Spleen (tissue), 11 donors: Measurements from ENCODE around the gene METTL25. TPM values are rescaled to one million over a fixed set of nuclear protein-coding genes. Genes with fewer than 3 reads are reported as not detected.

ENCODE experiments used
- DNase-seq: peaks from one replicate; pipeline ENCODE4 v3.0.0-alpha.2; 2020
- H3K27ac ChIP-seq, 8 donors: fragments of 200-600 bp; sonication (generic) in 7 of 8; 1 replicate in 4 of 8; 2 replicates in 4 of 8; pipeline versions ENCODE4 v1.5.0 to v1.8.0; 2016 to 2021; ENCODE audit warnings: inconsistent platforms in 4 of 8, mild to moderate bottlenecking in 4 of 8, moderate library complexity in 1 of 8
- H3K27me3 ChIP-seq, 7 donors: fragments of 200-600 bp; sonication (generic) in 6 of 7; replicated peaks in 1 of 7; 1 replicate in 4 of 7; 2 replicates in 3 of 7; pipeline versions ENCODE4 v1.5.0 to v1.8.0; 2016 to 2021; ENCODE audit warnings: inconsistent platforms in 3 of 7, mild to moderate bottlenecking in 1 of 7
- H3K36me3 ChIP-seq, 6 donors: fragments of 200-600 bp; sonication (generic) in 5 of 6; 1 replicate in 4 of 6; 2 replicates in 2 of 6; pipeline versions ENCODE4 v1.5.0 to v1.8.0; 2016 to 2021; ENCODE audit warnings: inconsistent platforms in 2 of 6
- H3K4me1 ChIP-seq, 6 donors: fragments of 200-600 bp; sonication (generic) in 5 of 6; 1 replicate in 3 of 6; 2 replicates in 3 of 6; pipeline versions ENCODE4 v1.5.0 to v1.8.0; 2016 to 2021; ENCODE audit warnings: inconsistent platforms in 3 of 6
- H3K4me3 ChIP-seq, 8 donors: fragments of 200-600 bp; sonication (generic) in 7 of 8; 1 replicate in 4 of 8; 2 replicates in 4 of 8; pipeline versions ENCODE4 v1.5.0 to v1.8.0; 2016 to 2021; ENCODE audit warnings: inconsistent platforms in 4 of 8, mild to moderate bottlenecking in 4 of 8, moderate library complexity in 2 of 8
- H3K9me3 ChIP-seq, 8 donors: fragments of 200-600 bp; sonication (generic) in 7 of 8; 1 replicate in 4 of 8; 2 replicates in 4 of 8; pipeline versions ENCODE4 v1.5.0 to v1.8.0; 2016 to 2021; ENCODE audit warnings: inconsistent platforms in 4 of 8
- CTCF ChIP-seq, 11 experiments: fragments of 200-600 bp in 7 of 11; fragments of 450-650 bp in 4 of 11; sonication (generic) in 4 of 11; IDR thresholded peaks in 8 of 11; conservative IDR thresholded peaks in 3 of 11; 1 replicate in 7 of 11; 2 replicates in 4 of 11; pipeline versions ENCODE4 v1.4.0 to v1.8.0; 2016 to 2021; ENCODE audit warnings: antibody characterized with exemption in 11 of 11, inconsistent platforms in 4 of 11, mild to moderate bottlenecking in 1 of 11
- POLR2A ChIP-seq, 3 donors: fragments of 450-650 bp; IDR thresholded peaks; one replicate each; pipeline ENCODE4 v1.5.1; 2017; ENCODE audit warnings: antibody characterized with exemption in 3 of 3, mild to moderate bottlenecking in 1 of 3
- POLR2AphosphoS5 ChIP-seq, 3 donors: sonication (generic); formaldehyde crosslinking; IDR thresholded peaks; one replicate each; pipeline ENCODE4 v1.5.1; 2017; ENCODE audit warnings: antibody characterized with exemption in 3 of 3
- WGBS, 5 donors: extraction: QIAGEN DNeasy Blood & Tissue Kit in 3 of 5; methylation state at CpG; one replicate each; pipeline versions ENCODE4 v1.1.5 to v1.1.7; 2013 to 2018; 5-methylcytosine and 5-hydroxymethylcytosine counted together
- intact Hi-C: fragments of 100-400 bp; cut with DNase I; formaldehyde crosslinking; loops from one replicate; pipeline ENCODE4 v1.15.0; 2023; ENCODE audit warnings: low total_unique reads
- polyA plus RNA-seq, 3 donors: library from polyadenylated mRNA; stranded (reverse); fragments of 200-250 nt; gene quantifications; one replicate each; pipeline ENCODE4 v1.2.1, GENCODE V29; 2013
- total RNA-seq, 7 donors: library from RNA; depleted of rRNA in 3 of 7; stranded (reverse); fragments of >200 nt in 3 of 7; fragmentation: NEBNext Ultra II Directional in 4 of 7; extraction: Animal tissue kit (Norgen Biotek cat#: 25700) in 4 of 7; gene quantifications; one replicate each; pipeline versions ENCODE4 v1.1.0 to v1.2.1, GENCODE V29; 2016 to 2021
- donor health status: healthy with polysubstance abuse.
- donor health status: DM: no; HTN: no; CAD: no; lungs with moderate emphysema.
- donor health status: DM: no; HTN: no; CAD: no.
- donor health status: Bipolar disorder and iron deficiency.
- donor health status: healthy.
- donor health status: DM: no; HTN: no; CAD: no.
- donor health status: DM: yes; HTN: yes; CAD: no.

METTL25 gene
- total and polyA plus RNA-seq, 10 donors = 6.2 to 21.1 (median 17.9) TPM

- Histone ChIP-seq H3K27me3 (no peaks in the 10 kb centered on the region), H3K4me1 (peaks cover 0 to 6% (median 0%) of the 10 kb centered on the region in 6 donors), H3K27ac (no peak overlapping the region), H3K9me3 (no peaks in the 10 kb centered on the region), H3K36me3 (peaks cover 0 to 27% (median 0%) of the 10 kb centered on the region in 6 donors), H3K4me3 (no peak overlapping the region)
- TF ChIP-seq POLR2AphosphoS5 (IDR thresholded peaks at IDR 0.05) (no peak), POLR2A (IDR thresholded peaks at IDR 0.05) (no peak), CTCF (IDR thresholded peaks at IDR 0.05 in 8 of 11, conservative IDR thresholded peaks at IDR 0.05 in 3 of 11) (no peak)
- DNase-seq = no peak
- intact Hi-C loops = no loop called here
- 50 to 84% (median 73%) methylated on average over 1 of the region's 1 CpG for WGBS, 5 donors
These were observed 7.9 kb downstream of the METTL25 start for GRCh38 chr12:82366197-82366596.

DNA sequence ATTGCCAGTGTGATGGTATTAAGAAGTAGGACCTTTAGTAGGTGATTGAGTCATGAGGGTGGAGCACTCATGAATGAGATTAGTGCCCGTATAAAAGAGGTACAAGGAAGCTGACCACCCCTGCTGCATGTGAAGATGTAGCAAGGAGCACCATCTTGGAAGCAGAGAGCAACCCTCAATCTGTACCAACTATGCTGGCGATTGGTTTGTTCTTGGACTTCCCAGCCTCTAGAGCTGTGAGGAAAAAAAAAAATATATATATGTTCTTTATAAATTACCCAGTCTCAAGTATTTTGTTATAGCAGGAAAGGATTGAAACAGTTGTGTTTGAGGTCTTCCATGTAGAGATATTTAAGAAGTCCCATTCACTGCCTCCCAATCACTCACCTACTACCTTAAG is 16.9 kb downstream of the METTL25 start:
- no peak for DNase-seq
- Histone ChIP-seq H3K4me1 (no peaks in the 10 kb centered on the region), H3K27me3 (no peaks in the 10 kb centered on the region), H3K4me3 (no peak overlapping the region), H3K27ac (no peak overlapping the region), H3K36me3 (peaks cover 0 to 39% (median 12%) of the 10 kb centered on the region in 6 donors), H3K9me3 (peaks cover 0 to 27% (median 22%) of the 10 kb centered on the region in 8 donors)
- TF ChIP-seq CTCF (IDR thresholded peaks at IDR 0.05 in 8 of 11, conservative IDR thresholded peaks at IDR 0.05 in 3 of 11) (no peak), POLR2AphosphoS5 (IDR thresholded peaks at IDR 0.05) (no peak), POLR2A (IDR thresholded peaks at IDR 0.05) (no peak)
- intact Hi-C loops = no loop called here
- WGBS, 5 donors = 92 to 98% (median 96%) methylated on average over 2 of the region's 2 CpGs

DNA sequence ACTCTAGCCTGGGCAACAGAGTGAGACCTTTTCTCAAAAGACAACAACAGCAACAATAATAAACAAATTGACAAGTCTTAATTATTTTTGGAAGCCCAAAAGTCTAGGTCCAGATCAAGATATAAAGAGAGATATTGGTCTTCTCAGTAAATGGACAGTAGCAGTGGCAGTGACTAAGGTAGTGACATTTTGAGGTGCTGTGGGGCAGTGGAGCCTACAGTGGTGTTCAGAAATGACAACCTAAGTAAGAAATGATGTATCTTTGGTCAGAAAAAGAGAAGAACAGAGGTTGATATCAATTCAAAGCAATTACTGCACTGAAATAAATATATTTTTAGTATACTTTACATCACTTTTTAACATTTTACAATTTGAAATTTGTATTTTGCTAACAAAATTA is 20.7 kb downstream of the METTL25 start:
- peaks cover 0 to 21% (median 3%) of the 10 kb centered on the region in 6 donors for H3K36me3 ChIP-seq
- no peak overlapping the region for H3K4me3 ChIP-seq
- H3K4me1 ChIP-seq = no peaks in the 10 kb centered on the region
- no peak for DNase-seq
- intact Hi-C loops = no loop called here
- H3K27me3 ChIP-seq = no peaks in the 10 kb centered on the region
- TF ChIP-seq POLR2AphosphoS5 (IDR thresholded peaks at IDR 0.05) = no peak
- no peak for TF ChIP-seq CTCF (IDR thresholded peaks at IDR 0.05 in 8 of 11, conservative IDR thresholded peaks at IDR 0.05 in 3 of 11)
- TF ChIP-seq POLR2A (IDR thresholded peaks at IDR 0.05) = no peak
- no peak overlapping the region for H3K27ac ChIP-seq
- peaks cover 0 to 21% (median 16%) of the 10 kb centered on the region in 8 donors for H3K9me3 ChIP-seq

DNA sequence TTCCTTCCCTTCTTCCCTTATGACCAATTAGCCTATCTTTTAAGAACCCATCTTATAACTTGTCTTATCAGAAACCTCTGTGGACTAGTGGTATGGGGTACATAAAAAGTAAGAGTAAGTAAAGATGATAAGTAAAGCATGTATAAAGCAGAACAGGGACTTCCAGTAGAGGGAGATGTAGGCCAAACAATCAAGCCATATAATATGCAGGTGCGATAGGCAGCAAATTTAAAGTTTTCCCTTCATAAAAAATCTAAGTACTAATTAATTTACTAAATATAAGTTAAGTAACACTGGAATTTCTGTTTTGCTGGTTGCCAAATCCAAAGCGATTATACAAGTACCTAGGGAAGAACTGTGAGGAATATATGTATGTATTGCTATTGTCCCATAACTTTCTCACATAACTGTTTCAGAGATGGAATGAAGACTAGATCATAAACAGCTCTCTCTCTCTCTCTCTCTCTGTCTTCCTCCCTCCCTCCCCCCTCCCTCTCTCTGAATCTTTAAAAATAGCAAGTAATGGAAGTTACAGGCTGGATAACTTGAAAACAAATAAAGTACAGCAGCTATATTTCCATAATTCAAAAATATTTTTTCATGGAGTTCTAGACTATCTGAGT is 25.7 kb downstream of the METTL25 start:
- peaks cover 0 to 7% (median 0%) of the 10 kb centered on the region in 8 donors for H3K9me3 ChIP-seq
- TF ChIP-seq POLR2A (IDR thresholded peaks at IDR 0.05) = no peak
- TF ChIP-seq CTCF (IDR thresholded peaks at IDR 0.05 in 8 of 11, conservative IDR thresholded peaks at IDR 0.05 in 3 of 11) = no peak
- no peak for TF ChIP-seq POLR2AphosphoS5 (IDR thresholded peaks at IDR 0.05)
- DNase-seq = no peak
- WGBS, 5 donors = 81 to 95% (median 86%) methylated on average over 2 of the region's 2 CpGs
- H3K27ac ChIP-seq = no peak overlapping the region
- peaks cover 0 to 19% (median 0%) of the 10 kb centered on the region in 6 donors for H3K36me3 ChIP-seq
- intact Hi-C loops = no loop called here
- no peak overlapping the region for H3K4me3 ChIP-seq
- H3K27me3 ChIP-seq = no peaks in the 10 kb centered on the region
- H3K4me1 ChIP-seq = no peaks in the 10 kb centered on the region
